HEK293 (cell line): ENCODE results near the gene NASP.

Source experiments
- AEBP2 ChIP-seq: fragments of 450-650 bp; formaldehyde crosslinking; IDR thresholded peaks from 2 replicates; pipeline ENCODE4 v1.5.1; 2016; ENCODE audit warnings: missing biosample characterization, missing genetic modification characterization, borderline replicate concordance
- HIC1 ChIP-seq: fragments of 450-650 bp; formaldehyde crosslinking; IDR thresholded peaks from 2 replicates; pipeline ENCODE4 v1.5.1; 2016; ENCODE audit warnings: missing biosample characterization, missing genetic modification characterization
- OSR2 ChIP-seq: fragments of 450-650 bp; formaldehyde crosslinking; IDR thresholded peaks from 2 replicates; pipeline ENCODE4 v1.5.1; 2016; ENCODE audit warnings: missing biosample characterization, missing genetic modification characterization
- OVOL3 ChIP-seq: fragments of 450-650 bp; formaldehyde crosslinking; IDR thresholded peaks from 2 replicates; pipeline ENCODE4 v1.5.1; 2016; ENCODE audit warnings: missing biosample characterization, missing genetic modification characterization
- PRDM10 ChIP-seq: fragments of 450-650 bp; formaldehyde crosslinking; IDR thresholded peaks from 2 replicates; pipeline ENCODE4 v1.5.1; 2016; ENCODE audit warnings: missing biosample characterization, missing genetic modification characterization
- SCRT1 ChIP-seq: fragments of 450-650 bp; formaldehyde crosslinking; IDR thresholded peaks from 2 replicates; pipeline ENCODE4 v1.5.1; 2016; ENCODE audit warnings: missing biosample characterization, missing genetic modification characterization, borderline replicate concordance
- SP7 ChIP-seq: fragments of 450-650 bp; formaldehyde crosslinking; IDR thresholded peaks from 2 replicates; pipeline ENCODE4 v1.5.1; 2016; ENCODE audit warnings: missing biosample characterization, missing genetic modification characterization
- ZBTB11 ChIP-seq: fragments of 450-650 bp; formaldehyde crosslinking; conservative IDR thresholded peaks from 2 replicates; pipeline ENCODE4 v1.5.1; 2016; ENCODE audit warnings: low read depth, missing biosample characterization, missing genetic modification characterization
- ZBTB17 ChIP-seq: fragments of 450-650 bp; formaldehyde crosslinking; IDR thresholded peaks from 2 replicates; pipeline ENCODE4 v1.5.1; 2016; ENCODE audit warnings: missing biosample characterization, missing genetic modification characterization
- ZBTB48 ChIP-seq: fragments of 450-650 bp; formaldehyde crosslinking; IDR thresholded peaks from 2 replicates; pipeline ENCODE4 v1.5.1; 2016; ENCODE audit warnings: missing biosample characterization, missing genetic modification characterization
- ZEB2 ChIP-seq: fragments of 450-650 bp; formaldehyde crosslinking; IDR thresholded peaks from 2 replicates; pipeline ENCODE4 v1.5.1; 2016; ENCODE audit warnings: missing biosample characterization, missing genetic modification characterization
- ZNF157 ChIP-seq: fragments of 450-650 bp; formaldehyde crosslinking; IDR thresholded peaks from 2 replicates; pipeline ENCODE4 v1.5.1; 2016; ENCODE audit warnings: missing biosample characterization, missing genetic modification characterization
- ZNF266 ChIP-seq: fragments of 450-650 bp; formaldehyde crosslinking; IDR thresholded peaks from 2 replicates; pipeline ENCODE4 v1.5.1; 2016; ENCODE audit warnings: missing biosample characterization, missing genetic modification characterization, low read depth
- ZNF501 ChIP-seq: fragments of 450-650 bp; formaldehyde crosslinking; IDR thresholded peaks from 2 replicates; pipeline ENCODE4 v1.5.1; 2016; ENCODE audit warnings: missing biosample characterization, missing genetic modification characterization
- ZNF558 ChIP-seq: fragments of 450-650 bp; formaldehyde crosslinking; IDR thresholded peaks from 2 replicates; pipeline ENCODE4 v1.5.1; 2016; ENCODE audit warnings: missing biosample characterization, missing genetic modification characterization
- ZNF629 ChIP-seq: fragments of 450-650 bp; formaldehyde crosslinking; IDR thresholded peaks from 2 replicates; pipeline ENCODE4 v1.5.1; 2017; ENCODE audit warnings: missing biosample characterization, missing genetic modification characterization
- ZNF701 ChIP-seq: fragments of 450-650 bp; formaldehyde crosslinking; IDR thresholded peaks from 2 replicates; pipeline ENCODE4 v1.5.1; 2016; ENCODE audit warnings: missing biosample characterization, missing genetic modification characterization
- ZNF76 ChIP-seq: fragments of 450-650 bp; formaldehyde crosslinking; IDR thresholded peaks from 2 replicates; pipeline ENCODE4; 2016; ENCODE audit warnings: low read depth, missing biosample characterization, missing genetic modification characterization, borderline replicate concordance
- ZNF777 ChIP-seq: fragments of 450-650 bp; formaldehyde crosslinking; IDR thresholded peaks from 2 replicates; pipeline ENCODE4 v1.5.1; 2017; ENCODE audit warnings: missing biosample characterization, missing genetic modification characterization, borderline replicate concordance
- ZNF830 ChIP-seq: fragments of 450-650 bp; IDR thresholded peaks from 2 replicates; pipeline ENCODE4 v1.5.0; 2018; ENCODE audit warnings: missing biosample characterization, missing genetic modification characterization, low read depth, mild to moderate bottlenecking, moderate library complexity
- ZXDB ChIP-seq: fragments of 450-650 bp; formaldehyde crosslinking; IDR thresholded peaks from 2 replicates; pipeline ENCODE4 v1.5.1; 2016; ENCODE audit warnings: missing biosample characterization, missing genetic modification characterization
- TF ChIP-seq, protein P1 (sequence below): fragments of 450-650 bp; formaldehyde crosslinking; IDR thresholded peaks from 2 replicates; pipeline ENCODE4 v1.5.1; 2016; ENCODE audit warnings: missing biosample characterization, missing genetic modification characterization
- TF ChIP-seq, protein P2 (sequence below): fragments of 450-650 bp; formaldehyde crosslinking; IDR thresholded peaks from 2 replicates; pipeline ENCODE4 v1.5.1; 2016; ENCODE audit warnings: missing biosample characterization, missing genetic modification characterization
- TF ChIP-seq, protein P3 (sequence below): fragments of 450-650 bp; formaldehyde crosslinking; IDR thresholded peaks from 2 replicates; pipeline ENCODE4 v1.5.1; 2016; ENCODE audit warnings: missing biosample characterization, missing genetic modification characterization

NASP gene

GRCh38 chr1:45550401-45551351 lies 33.2 kb upstream of the NASP start, which contains the start of gene AKR1A1 (continued):
- TF ChIP-seq HIC1 (peak; percentile 99), ZNF76 (peak; percentile 89), SCRT1 (tag by site-specific recombination) (no peak), ZNF701 (tag by site-specific recombination) (no peak), AEBP2 (tag by site-specific recombination) (no peak), ZNF501 (peak; percentile 94), ZBTB17 (tag by site-specific recombination) (peak; percentile 98), ZNF830 (tag by site-specific recombination) (no peak), ZNF558 (peak; percentile 57; the same call in 1 of the 2 replicates), ZNF266 (tag by site-specific recombination) (no peak), ZXDB (peak; percentile 88), ZNF629 (tag by site-specific recombination) (peak; percentile 74), PRDM10 (tag by site-specific recombination) (peak; percentile 100), ZEB2 (peak; percentile 80), OVOL3 (tag by site-specific recombination) (0 out of 2 replicates have a peak, but pooled peaks have one; percentile 13), OSR2 (tag by site-specific recombination) (peak; percentile 16; the same call in 1 of the 2 replicates), SP7 (tag by site-specific recombination) (peak; percentile 83), ZNF157 (tag by site-specific recombination) (no peak), ZNF777 (tag by site-specific recombination) (no peak), ZBTB11 (tag by site-specific recombination) (peak; percentile 71), ZBTB48 (tag by site-specific recombination) (no peak; the same call in 1 of the 2 replicates)
- TF ChIP-seq, protein P1, sequence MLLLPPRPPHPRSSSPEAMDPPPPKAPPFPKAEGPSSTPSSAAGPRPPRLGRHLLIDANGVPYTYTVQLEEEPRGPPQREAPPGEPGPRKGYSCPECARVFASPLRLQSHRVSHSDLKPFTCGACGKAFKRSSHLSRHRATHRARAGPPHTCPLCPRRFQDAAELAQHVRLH (tag by site-specific recombination) = 0 out of 2 replicates have a peak, but pooled peaks have one; percentile 11
- TF ChIP-seq, protein P2, sequence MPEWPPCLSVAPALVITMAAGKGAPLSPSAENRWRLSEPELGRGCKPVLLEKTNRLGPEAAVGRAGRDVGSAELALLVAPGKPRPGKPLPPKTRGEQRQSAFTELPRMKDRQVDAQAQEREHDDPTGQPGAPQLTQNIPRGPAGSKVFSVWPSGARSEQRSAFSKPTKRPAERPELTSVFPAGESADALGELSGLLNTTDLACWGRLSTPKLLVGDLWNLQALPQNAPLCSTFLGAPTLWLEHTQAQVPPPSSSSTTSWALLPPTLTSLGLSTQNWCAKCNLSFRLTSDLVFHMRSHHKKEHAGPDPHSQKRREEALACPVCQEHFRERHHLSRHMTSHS = no peak
- TF ChIP-seq, protein P3, sequence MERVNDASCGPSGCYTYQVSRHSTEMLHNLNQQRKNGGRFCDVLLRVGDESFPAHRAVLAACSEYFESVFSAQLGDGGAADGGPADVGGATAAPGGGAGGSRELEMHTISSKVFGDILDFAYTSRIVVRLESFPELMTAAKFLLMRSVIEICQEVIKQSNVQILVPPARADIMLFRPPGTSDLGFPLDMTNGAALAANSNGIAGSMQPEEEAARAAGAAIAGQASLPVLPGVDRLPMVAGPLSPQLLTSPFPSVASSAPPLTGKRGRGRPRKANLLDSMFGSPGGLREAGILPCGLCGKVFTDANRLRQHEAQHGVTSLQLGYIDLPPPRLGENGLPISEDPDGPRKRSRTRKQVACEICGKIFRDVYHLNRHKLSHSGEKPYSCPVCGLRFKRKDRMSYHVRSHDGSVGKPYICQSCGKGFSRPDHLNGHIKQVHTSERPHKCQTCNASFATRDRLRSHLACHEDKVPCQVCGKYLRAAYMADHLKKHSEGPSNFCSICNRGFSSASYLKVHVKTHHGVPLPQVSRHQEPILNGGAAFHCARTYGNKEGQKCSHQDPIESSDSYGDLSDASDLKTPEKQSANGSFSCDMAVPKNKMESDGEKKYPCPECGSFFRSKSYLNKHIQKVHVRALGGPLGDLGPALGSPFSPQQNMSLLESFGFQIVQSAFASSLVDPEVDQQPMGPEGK (tag by site-specific recombination) = peak; percentile 79
